ENCODE measurements around the gene GRAP2. TPM values are rescaled to one million over a fixed set of nuclear protein-coding genes. Genes with fewer than 3 reads are reported as not detected.
"Not testable (repeated sequence)": the region's sequence is repeated elsewhere in the genome, so short reads cannot be mapped to it uniquely, and the experiment has no call there.

The GRAP2 gene
- total RNA-seq, 4 donors from 2014 or later: 0.97 to 2.0 TPM; not detected in 2

GRCh38 chr22:39873965-39874364, 26.9 kb upstream of the GRAP2 start:
- TF ChIP-seq, protein P1, sequence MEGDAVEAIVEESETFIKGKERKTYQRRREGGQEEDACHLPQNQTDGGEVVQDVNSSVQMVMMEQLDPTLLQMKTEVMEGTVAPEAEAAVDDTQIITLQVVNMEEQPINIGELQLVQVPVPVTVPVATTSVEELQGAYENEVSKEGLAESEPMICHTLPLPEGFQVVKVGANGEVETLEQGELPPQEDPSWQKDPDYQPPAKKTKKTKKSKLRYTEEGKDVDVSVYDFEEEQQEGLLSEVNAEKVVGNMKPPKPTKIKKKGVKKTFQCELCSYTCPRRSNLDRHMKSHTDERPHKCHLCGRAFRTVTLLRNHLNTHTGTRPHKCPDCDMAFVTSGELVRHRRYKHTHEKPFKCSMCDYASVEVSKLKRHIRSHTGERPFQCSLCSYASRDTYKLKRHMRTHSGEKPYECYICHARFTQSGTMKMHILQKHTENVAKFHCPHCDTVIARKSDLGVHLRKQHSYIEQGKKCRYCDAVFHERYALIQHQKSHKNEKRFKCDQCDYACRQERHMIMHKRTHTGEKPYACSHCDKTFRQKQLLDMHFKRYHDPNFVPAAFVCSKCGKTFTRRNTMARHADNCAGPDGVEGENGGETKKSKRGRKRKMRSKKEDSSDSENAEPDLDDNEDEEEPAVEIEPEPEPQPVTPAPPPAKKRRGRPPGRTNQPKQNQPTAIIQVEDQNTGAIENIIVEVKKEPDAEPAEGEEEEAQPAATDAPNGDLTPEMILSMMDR (IDR thresholded peaks at IDR 0.05): no peak
- TF ChIP-seq POLR2A (IDR thresholded peaks at IDR 0.05): no peak
- Histone ChIP-seq H3K9me3 (no peaks in the 10 kb centered on the region), H3K4me1 (no peaks in the 10 kb centered on the region), H3K27ac (no peak overlapping the region), H3K36me3 (no peaks in the 10 kb centered on the region), H3K27me3 (no peaks in the 10 kb centered on the region), H3K4me3 (no peak overlapping the region)
- no peak for DNase-seq
- intact Hi-C loops (cut with DNase I; ENCODE audit: low total_unique reads): no loop called here

- DNase-seq; H3K4me3 ChIP-seq; H3K4me1 ChIP-seq; H3K27ac ChIP-seq; H3K36me3 ChIP-seq; H3K9me3 ChIP-seq; H3K27me3 ChIP-seq; intact Hi-C loops (cut with DNase I; ENCODE audit: low total_unique reads): not testable (repeated sequence)
These were observed 25.6 kb upstream of the GRAP2 start for GRCh38 chr22:39875176-39875885.

GRCh38 chr22:39877079-39877845, 23.6 kb upstream of the GRAP2 start:
- H3K27ac ChIP-seq: no peak overlapping the region
- no peaks in the 10 kb centered on the region for H3K9me3 ChIP-seq
- TF ChIP-seq, protein P1 (IDR thresholded peaks at IDR 0.05): no peak
- TF ChIP-seq POLR2A (IDR thresholded peaks at IDR 0.05): no peak
- intact Hi-C loops (cut with DNase I; ENCODE audit: low total_unique reads): no loop called here
- no peaks in the 10 kb centered on the region for H3K36me3 ChIP-seq
- H3K4me3 ChIP-seq: no peak overlapping the region
- H3K4me1 ChIP-seq: no peaks in the 10 kb centered on the region
- DNase-seq: no peak
- H3K27me3 ChIP-seq: no peaks in the 10 kb centered on the region

DNA sequence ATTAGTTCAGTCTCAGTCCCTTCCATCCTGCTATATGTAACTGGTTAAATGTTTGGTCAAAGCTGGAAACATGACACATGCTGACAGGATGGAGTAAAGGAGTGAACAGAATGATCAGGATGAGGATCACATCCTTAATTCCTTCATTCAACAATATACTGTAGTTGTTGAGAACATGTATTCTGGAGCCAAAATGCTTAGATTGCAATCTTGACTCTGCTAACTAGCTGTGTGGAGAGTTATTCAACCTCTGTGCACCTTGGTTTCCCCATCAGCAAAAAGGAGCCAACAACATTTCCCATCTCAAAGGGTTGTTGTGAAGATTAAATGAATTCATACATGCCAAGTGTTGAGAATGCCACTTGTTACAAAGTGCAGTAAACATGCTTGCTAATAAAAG, 20.2 kb upstream of the GRAP2 start:
- no peak for TF ChIP-seq POLR2A (IDR thresholded peaks at IDR 0.05)
- TF ChIP-seq, protein P1 (IDR thresholded peaks at IDR 0.05): no peak
- H3K4me3 ChIP-seq: no peak overlapping the region
- no peak for DNase-seq
- no peaks in the 10 kb centered on the region for H3K9me3 ChIP-seq
- H3K36me3 ChIP-seq: no peaks in the 10 kb centered on the region
- intact Hi-C loops (cut with DNase I; ENCODE audit: low total_unique reads): no loop called here
- H3K27ac ChIP-seq: no peak overlapping the region
- H3K4me1 ChIP-seq: no peaks in the 10 kb centered on the region
- peaks cover 0 to 6% of the 10 kb centered on the region in 2 donors for H3K27me3 ChIP-seq

- Histone ChIP-seq H3K36me3 (no peaks in the 10 kb centered on the region), H3K4me1 (no peaks in the 10 kb centered on the region), H3K27me3 (peaks cover 0 to 6% of the 10 kb centered on the region in 2 donors), H3K27ac (no peak overlapping the region), H3K4me3 (no peak overlapping the region), H3K9me3 (no peaks in the 10 kb centered on the region)
- TF ChIP-seq, protein P1 (IDR thresholded peaks at IDR 0.05): no peak
- TF ChIP-seq POLR2A (IDR thresholded peaks at IDR 0.05): no peak
- no peak for DNase-seq
- intact Hi-C loops (cut with DNase I; ENCODE audit: low total_unique reads): no loop called here
These were observed 17.8 kb upstream of the GRAP2 start for GRCh38 chr22:39883057-39883456.

GRCh38 chr22:39889924-39890323, 11.0 kb upstream of the GRAP2 start:
- H3K4me1 ChIP-seq; intact Hi-C loops (cut with DNase I; ENCODE audit: low total_unique reads); H3K4me3 ChIP-seq; DNase-seq; H3K9me3 ChIP-seq; H3K27me3 ChIP-seq; H3K27ac ChIP-seq; H3K36me3 ChIP-seq: not testable (repeated sequence)

Measured in uterus (tissue), 4 donors.